H1 (cell line): ENCODE measurements around the gene CADPS. TPM values are rescaled to one million over a fixed set of nuclear protein-coding genes. Genes with fewer than 3 reads are reported as not detected.

Source experiments
- CTCF ChIA-PET: fragments of 300-600 bp; sonication (Branson Sonifier 250); formaldehyde crosslinking; loops from one replicate; lab custom pipeline; 2021; ENCODE audit not compliant: partially characterized antibody; lab: Charles Lee
- POLR2A ChIA-PET: fragments of 300-600 bp; sonication (Branson Sonifier 250); formaldehyde crosslinking; loops from one replicate; lab custom pipeline; 2021; ENCODE audit warnings: inconsistent platforms; ENCODE audit not compliant: partially characterized antibody; lab: Charles Lee
- DNase-seq, 2 experiments: peaks; one replicate each; pipeline versions ENCODE4 v3.0.0 to v3.0.0-alpha.2; 2010 to 2022; ENCODE audit warnings: low spot score in 2 of 2, low read depth in 1 of 2, mixed read lengths in 1 of 2
- FAIRE-seq: peaks from 2 replicates; lab custom pipeline; 2011; peaks lifted over from hg19 to GRCh38; lab: Jason Lieb, UNC
- H2AFZ ChIP-seq: 2 replicates; pipeline ENCODE4 v1.8.1; 2012; ENCODE audit warnings: low read length, inconsistent platforms
- H2AK5ac ChIP-seq: 2 replicates; pipeline ENCODE4 v1.6.1; 2013; ENCODE audit warnings: low read depth, low read length
- H2BK120ac ChIP-seq: replicated peaks from 2 replicates; pipeline ENCODE3; 2013; ENCODE audit warnings: low read depth, low read length, inconsistent platforms
- H2BK12ac ChIP-seq: 2 replicates; pipeline ENCODE4 v1.6.1; 2013; ENCODE audit warnings: low read depth, low read length
- H2BK15ac ChIP-seq: 2 replicates; pipeline ENCODE4 v1.6.1; 2013; ENCODE audit warnings: low read length
- H2BK20ac ChIP-seq: 2 replicates; pipeline ENCODE4 v1.6.1; 2013; ENCODE audit warnings: low read length
- H2BK5ac ChIP-seq: 2 replicates; pipeline ENCODE4 v1.6.1; 2013; ENCODE audit warnings: low read depth, low read length
- H3K14ac ChIP-seq: 2 replicates; pipeline ENCODE4 v1.6.1; 2013; ENCODE audit warnings: inconsistent platforms; ENCODE audit not compliant: insufficient read length
- H3K18ac ChIP-seq: 2 replicates; pipeline ENCODE4 v1.6.1; 2013; ENCODE audit warnings: low read length; ENCODE audit errors: extremely low read depth
- H3K23ac ChIP-seq: 2 replicates; pipeline ENCODE4 v1.6.1; 2013; ENCODE audit warnings: inconsistent platforms; ENCODE audit not compliant: insufficient read length
- H3K23me2 ChIP-seq: 2 replicates; pipeline ENCODE4 v1.6.1; 2013; ENCODE audit warnings: low read depth, low read length
- H3K27ac ChIP-seq: 2 replicates; pipeline ENCODE4 v1.6.1; 2011; ENCODE audit warnings: low read depth, low read length, inconsistent platforms
- H3K27me3 ChIP-seq, 4 experiments: replicated peaks in 1 of 4; 1 replicate in 1 of 4; 2 replicates in 3 of 4; pipeline versions ENCODE4 v1.6.1 to v1.8.1; 2011 to 2013; ENCODE audit warnings: low read length in 3 of 4, mild to moderate bottlenecking in 3 of 4, inconsistent platforms in 2 of 4, mixed read lengths in 2 of 4, moderate library complexity in 1 of 4; ENCODE audit not compliant: control insufficient read depth in 3 of 4, insufficient read depth in 3 of 4; ENCODE audit errors: extremely low read depth in 1 of 4
- H3K36me3 ChIP-seq, 4 experiments: 2 replicates each; pipeline versions ENCODE4 v1.6.1 to v1.8.1; 2011 to 2013; ENCODE audit warnings: mild to moderate bottlenecking in 4 of 4, low read length in 3 of 4, moderate library complexity in 2 of 4, control low read depth in 1 of 4, inconsistent platforms in 1 of 4; ENCODE audit not compliant: insufficient read depth in 4 of 4, control insufficient read depth in 2 of 4
- H3K4ac ChIP-seq: replicated peaks from 2 replicates; pipeline ENCODE3; 2013; ENCODE audit warnings: low read length, low read depth, mixed read lengths, inconsistent platforms; ENCODE audit not compliant: insufficient read length
- H3K4me1 ChIP-seq, 4 experiments: replicated peaks in 1 of 4; 1 replicate in 1 of 4; 2 replicates in 3 of 4; pipeline versions ENCODE4 v1.6.1 to v1.8.1; 2011 to 2013; ENCODE audit warnings: low read length in 3 of 4, inconsistent platforms in 2 of 4, mixed read lengths in 1 of 4; ENCODE audit not compliant: insufficient read depth in 4 of 4, control insufficient read depth in 3 of 4
- H3K4me2 ChIP-seq, 2 experiments: 2 replicates each; pipeline versions ENCODE4 v1.6.1 to v1.8.1; 2011 to 2013; ENCODE audit warnings: low read depth in 2 of 2, low read length in 2 of 2, control low read depth in 1 of 2, inconsistent platforms in 1 of 2, mild to moderate bottlenecking in 1 of 2; ENCODE audit not compliant: insufficient read depth in 1 of 2
- H3K4me3 ChIP-seq, 4 experiments: fragments of 200-600, 300-600 bp in 1 of 4; sonication (generic), shearing (Covaris generic), sonication (Bioruptor Twin) in 1 of 4; 2 replicates each; pipeline versions ENCODE4 v1.5.1 to v1.8.1; 2011 to 2016; ENCODE audit warnings: low read length in 4 of 4, low read depth in 3 of 4, control low read depth in 2 of 4, inconsistent platforms in 2 of 4, mild to moderate bottlenecking in 2 of 4, mixed read lengths in 1 of 4, moderate library complexity in 1 of 4; ENCODE audit not compliant: insufficient read depth in 2 of 4; ENCODE audit errors: extremely low read depth in 1 of 4
- H3K56ac ChIP-seq: replicated peaks from 2 replicates; pipeline ENCODE3; 2013; ENCODE audit warnings: low read depth, mild to moderate bottlenecking, mixed read lengths, low read length, inconsistent platforms; ENCODE audit not compliant: insufficient read length
- H3K79me1 ChIP-seq: 2 replicates; pipeline ENCODE4 v1.6.1; 2013; ENCODE audit warnings: low read depth, low read length, control low read depth
- H3K79me2 ChIP-seq, 2 experiments: 2 replicates each; pipeline versions ENCODE4 v1.6.1 to v1.8.1; 2012 to 2013; ENCODE audit warnings: low read length in 2 of 2, mild to moderate bottlenecking in 2 of 2, inconsistent platforms in 1 of 2; ENCODE audit not compliant: insufficient read depth in 2 of 2, control insufficient read depth in 1 of 2
- H3K9ac ChIP-seq, 4 experiments: replicated peaks in 1 of 4; 1 replicate in 1 of 4; 2 replicates in 3 of 4; pipeline versions ENCODE4 v1.6.1 to v1.8.1; 2011 to 2013; ENCODE audit warnings: low read depth in 3 of 4, low read length in 3 of 4, control low read depth in 2 of 4, mild to moderate bottlenecking in 2 of 4, moderate library complexity in 2 of 4, inconsistent platforms in 1 of 4; ENCODE audit errors: extremely low read depth in 1 of 4
- H3K9me3 ChIP-seq, 2 experiments: 2 replicates each; pipeline versions ENCODE4 v1.6.1 to v1.8.1; 2012 to 2013; ENCODE audit warnings: mild to moderate bottlenecking in 2 of 2, moderate library complexity in 2 of 2, control low read depth in 1 of 2, inconsistent platforms in 1 of 2, low read depth in 1 of 2, low read length in 1 of 2, mixed read lengths in 1 of 2; ENCODE audit not compliant: insufficient read depth in 2 of 2
- H4K20me1 ChIP-seq, 2 experiments: replicated peaks in 1 of 2; 2 replicates each; pipeline versions ENCODE3 to v1.8.1; 2011 to 2013; ENCODE audit warnings: inconsistent platforms in 2 of 2, low read length in 2 of 2, mild to moderate bottlenecking in 1 of 2; ENCODE audit not compliant: insufficient read depth in 2 of 2, control insufficient read depth in 1 of 2
- H4K5ac ChIP-seq: 2 replicates; pipeline ENCODE4 v1.6.1; 2013; ENCODE audit warnings: low read length, low read depth, mixed read lengths, inconsistent platforms; ENCODE audit not compliant: insufficient read length
- H4K8ac ChIP-seq: 2 replicates; pipeline ENCODE4 v1.8.0; 2013; ENCODE audit warnings: mild to moderate bottlenecking, moderate library complexity, low read length, inconsistent platforms; ENCODE audit not compliant: insufficient read depth; ENCODE audit errors: extremely low read depth
- H4K91ac ChIP-seq: replicated peaks from 2 replicates; pipeline ENCODE3; 2013; ENCODE audit warnings: low read length, mixed read lengths, inconsistent platforms; ENCODE audit not compliant: insufficient read length
- BCL11A ChIP-seq, 2 experiments: IDR thresholded peaks; one replicate each; pipeline ENCODE4 v1.6.1; 2011; ENCODE audit warnings: low read depth in 2 of 2, low read length in 2 of 2, mild to moderate bottlenecking in 2 of 2
- EZH2 ChIP-seq: fragments of 200-600 bp; sonication (generic); IDR thresholded peaks from 2 replicates; pipeline ENCODE4 v1.7.1; 2012; ENCODE audit warnings: low read depth, mild to moderate bottlenecking, moderate library complexity, low read length, inconsistent platforms; ENCODE audit not compliant: severe bottlenecking
- POLR2AphosphoS5 ChIP-seq: IDR thresholded peaks from 2 replicates; pipeline ENCODE4 v1.6.1; 2011; ENCODE audit warnings: low read depth, low read length
- POU5F1 ChIP-seq: IDR thresholded peaks from 2 replicates; pipeline ENCODE4 v1.6.1; 2011; ENCODE audit warnings: low read depth, mild to moderate bottlenecking, low read length, moderate library complexity
- RAD21 ChIP-seq, 2 experiments: IDR thresholded peaks in 1 of 2; conservative IDR thresholded peaks in 1 of 2; 2 replicates each; pipeline ENCODE4 v1.6.1; 2011; ENCODE audit warnings: low read depth in 2 of 2, low read length in 2 of 2, improper control_type of control experiment in 1 of 2, inconsistent platforms in 1 of 2, mild to moderate bottlenecking in 1 of 2, moderate library complexity in 1 of 2
- RBBP5 ChIP-seq: IDR thresholded peaks from 2 replicates; pipeline ENCODE4 v1.7.1; 2012; ENCODE audit warnings: low read depth, mild to moderate bottlenecking, inconsistent platforms, low read length, moderate library complexity, borderline replicate concordance
- RNF2 ChIP-seq: fragments of 200-900, 300-1000 bp; sonication (generic); IDR thresholded peaks from 2 replicates; pipeline ENCODE4 v1.7.1; 2016; ENCODE audit warnings: borderline replicate concordance, low read depth, mild to moderate bottlenecking, antibody characterized with exemption, low read length; ENCODE audit not compliant: poor library complexity, severe bottlenecking; ENCODE audit errors: missing control alignments
- SIRT6 ChIP-seq: IDR thresholded peaks from one replicate; pipeline ENCODE4 v1.7.1; 2012; ENCODE audit warnings: low read length, inconsistent platforms
- SUZ12 ChIP-seq: fragments of 200-600 bp; sonication (generic); IDR thresholded peaks from 2 replicates; pipeline ENCODE4 v1.6.1; 2012; ENCODE audit warnings: mild to moderate bottlenecking, inconsistent platforms, low read length, moderate library complexity, mixed read lengths
- USF2 ChIP-seq: IDR thresholded peaks from 2 replicates; pipeline ENCODE4 v1.6.1; 2011; ENCODE audit warnings: low read length, improper control_type of control experiment
- ZNF274 ChIP-seq: IDR thresholded peaks from 2 replicates; pipeline ENCODE4 v1.7.0; 2012; ENCODE audit warnings: low read length, borderline replicate concordance; ENCODE audit errors: extremely low read depth
- WGBS, 2 experiments: shearing (Covaris generic) in 1 of 2; methylation state at CpG; one replicate each; pipeline versions ENCODE4 v1.1.6 to v1.1.7; 2013 to 2015; ENCODE audit warnings: low lambda C conversion rate in 2 of 2, mixed read lengths in 2 of 2, inconsistent platforms in 1 of 2, low coverage in 1 of 2, missing lambda C conversion rate in 1 of 2; ENCODE audit not compliant: insufficient replicate concordance in 2 of 2, insufficient coverage in 1 of 2, insufficient read length in 1 of 2; ENCODE audit errors: extremely low coverage in 1 of 2, missing lambda C conversion rate in 1 of 2; 5-methylcytosine and 5-hydroxymethylcytosine counted together
- polyA plus RNA-seq, 7 experiments: library from polyadenylated mRNA; depleted of rRNA in 3 of 7; stranded (reverse) in 5 of 7; unstranded in 2 of 7; fragments of >200 nt in 5 of 7; fragments of 200-250 nt in 2 of 7; gene quantifications; 1 replicate in 5 of 7; 2 replicates in 1 of 7; 4 replicates in 1 of 7; pipeline versions ENCODE4 v1.2.1 to v1.2.3, GENCODE V29; 2011 to 2013; ENCODE audit warnings: missing spikeins in 2 of 7, mixed read lengths in 2 of 7
- total RNA-seq: library from RNA; stranded (reverse); fragmentation: NEBNext Ultra II Directional; extraction: Animal tissue kit (Norgen Biotek cat#: 25700); gene quantifications from 2 replicates; pipeline ENCODE4 v1.2.1, GENCODE V29; 2021

The CADPS gene
- total and polyA plus RNA-seq, 2 of the 8 experiments (the other 6 are each of a cell fraction or from before 2014, with no cell fraction given) = 7.1 to 10.2 TPM

GRCh38 chr3:62379321-62379798 lies 495.9 kb downstream of the CADPS start:
- Histone ChIP-seq H3K4me3 (peak overlapping the region in 1 of 4 experiments; percentile 51; a peak in 3 of 8 replicates), H3K4me1 (peaks cover 17 to 38% (median 23%) of the 10 kb centered on the region in 4 experiments), H3K23ac (no peak overlapping the region), H3K4ac (no peak overlapping the region), H2BK20ac (no peak overlapping the region), H3K27me3 (peaks cover 60 to 83% (median 80%) of the 10 kb centered on the region in 4 experiments), H4K8ac (no peak overlapping the region), H3K18ac (no peak overlapping the region), H3K14ac (no peak overlapping the region), H2BK12ac (no peak overlapping the region), H2BK5ac (no peak overlapping the region), H2BK120ac (no peak overlapping the region), H3K79me1 (no peaks in the 10 kb centered on the region), H2BK15ac (no peak overlapping the region), H3K23me2 (peaks cover 3% of the 10 kb centered on the region; the same call in 1 of the 2 replicates), H3K56ac (no peak overlapping the region), H2AK5ac (no peak overlapping the region), H3K27ac (no peak overlapping the region), H2AFZ (no peak overlapping the region), H4K20me1 (peaks cover 3 to 16% of the 10 kb centered on the region in 2 experiments), H3K36me3 (0 out of 8 replicates have a peak, but pooled peaks cover 0 to 4% (median 0%) of the 10 kb centered on the region in 4 experiments), H3K4me2 (peak overlapping the region; percentile 68 to 70), H3K9ac (no peak overlapping the region), H4K5ac (no peak overlapping the region), H3K9me3 (no peaks in the 10 kb centered on the region; a peak in 1 of 4 replicates), H4K91ac (no peak overlapping the region), H3K79me2 (no peaks in the 10 kb centered on the region)
- WGBS, 2 experiments = 7% methylated on average over 21 of the region's 21 CpGs; no CpG with 5 or more reads in 1 of the 2 experiments
- ChIA-PET POLR2A (interaction anchor here (2.6 to 5.3 kb wide), 2 partner anchors 10 to 14 kb away, joined by 10 to 26 read pairs; no protein-coding TSS in a partner anchor), CTCF (interaction anchor here (1.1 to 2.5 kb wide), 4 partner anchors 15 to 45 kb away, joined by 3 to 5 read pairs (median 4); no protein-coding TSS in a partner anchor)
- FAIRE-seq (peak; percentile 84), DNase-seq (peak in 1 of 2 experiments; percentile 58)
- TF ChIP-seq BCL11A (IDR thresholded peaks at IDR 0.05; ENCODE audit: low read depth in 2 of 2, low read length in 2 of 2) = no peak
- TF ChIP-seq RAD21 (IDR thresholded peaks at IDR 0.05 in 1 of 2, conservative IDR thresholded peaks at IDR 0.05 in 1 of 2; ENCODE audit: low read depth in 2 of 2, low read length in 2 of 2) = peak in 1 of 2 experiments; percentile 1; a peak in 1 of 4 replicates
- no peak for TF ChIP-seq POU5F1
- no peak for TF ChIP-seq SIRT6
- TF ChIP-seq POLR2AphosphoS5 = no peak
- no peak for TF ChIP-seq ZNF274
- peak; percentile 71 for TF ChIP-seq RNF2
- peak; percentile 59 for TF ChIP-seq EZH2
- peak; percentile 88; the same call in 1 of the 2 replicates for TF ChIP-seq SUZ12
- no peak for TF ChIP-seq RBBP5
- no peak for TF ChIP-seq USF2
